ENCODE measurements around the gene RHOF.

DNA sequence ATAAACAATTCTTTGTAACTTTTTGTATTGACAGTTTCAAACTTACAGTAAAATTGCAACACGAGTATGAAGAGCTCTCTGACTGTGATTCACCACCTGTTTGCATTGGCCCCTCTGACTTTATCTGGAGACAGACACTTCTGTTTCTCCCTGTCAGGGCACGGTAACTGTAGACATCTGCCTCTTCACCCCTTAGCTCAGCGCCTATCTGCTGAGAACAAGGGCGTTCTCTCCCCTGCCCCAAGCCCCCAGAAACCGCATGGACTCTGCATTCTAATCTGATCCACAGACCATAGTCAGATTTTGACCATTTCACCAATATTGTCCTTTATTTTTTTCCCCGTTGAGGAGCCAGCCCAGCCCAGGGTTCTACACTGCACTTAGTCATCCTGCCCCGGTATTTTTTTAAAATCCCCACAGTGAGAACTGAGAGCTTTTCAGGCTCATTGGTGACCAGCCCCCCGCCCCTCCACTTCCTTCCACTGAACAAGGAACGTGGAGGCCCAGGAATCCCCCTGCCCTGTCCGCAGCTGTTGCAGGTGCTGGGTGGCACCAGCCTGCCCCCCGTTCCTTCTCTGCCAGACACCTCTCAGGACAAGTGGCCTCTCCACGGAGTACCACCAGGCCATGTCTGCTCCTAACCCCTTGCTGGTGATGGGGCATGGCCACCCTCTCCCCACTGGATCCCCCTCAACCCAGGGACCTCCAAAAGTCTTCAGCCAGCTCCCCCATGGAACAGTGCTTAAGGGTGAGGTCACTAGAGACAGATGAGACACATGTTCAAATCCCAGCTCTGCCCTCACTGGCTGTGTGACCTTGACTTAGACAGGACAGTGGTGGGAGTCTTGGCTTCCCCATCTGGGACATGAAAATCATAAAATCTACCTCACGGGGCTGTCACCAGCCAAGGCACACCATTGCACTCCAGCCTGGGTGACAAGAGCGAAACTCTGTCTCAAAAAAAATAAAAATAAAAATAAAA, 11.2 kb downstream of the RHOF start:
- TF ChIP-seq, protein P1, sequence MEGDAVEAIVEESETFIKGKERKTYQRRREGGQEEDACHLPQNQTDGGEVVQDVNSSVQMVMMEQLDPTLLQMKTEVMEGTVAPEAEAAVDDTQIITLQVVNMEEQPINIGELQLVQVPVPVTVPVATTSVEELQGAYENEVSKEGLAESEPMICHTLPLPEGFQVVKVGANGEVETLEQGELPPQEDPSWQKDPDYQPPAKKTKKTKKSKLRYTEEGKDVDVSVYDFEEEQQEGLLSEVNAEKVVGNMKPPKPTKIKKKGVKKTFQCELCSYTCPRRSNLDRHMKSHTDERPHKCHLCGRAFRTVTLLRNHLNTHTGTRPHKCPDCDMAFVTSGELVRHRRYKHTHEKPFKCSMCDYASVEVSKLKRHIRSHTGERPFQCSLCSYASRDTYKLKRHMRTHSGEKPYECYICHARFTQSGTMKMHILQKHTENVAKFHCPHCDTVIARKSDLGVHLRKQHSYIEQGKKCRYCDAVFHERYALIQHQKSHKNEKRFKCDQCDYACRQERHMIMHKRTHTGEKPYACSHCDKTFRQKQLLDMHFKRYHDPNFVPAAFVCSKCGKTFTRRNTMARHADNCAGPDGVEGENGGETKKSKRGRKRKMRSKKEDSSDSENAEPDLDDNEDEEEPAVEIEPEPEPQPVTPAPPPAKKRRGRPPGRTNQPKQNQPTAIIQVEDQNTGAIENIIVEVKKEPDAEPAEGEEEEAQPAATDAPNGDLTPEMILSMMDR (IDR thresholded peaks at IDR 0.05), result no peak
- TF ChIP-seq EP300 (IDR thresholded peaks at IDR 0.05), result no peak

All from sigmoid colon (tissue), 4 donors.